Putamen (tissue), 1 donor: Measurements from ENCODE around the gene CCL24.
"Not testable (repeated sequence)": the region's sequence is repeated elsewhere in the genome, so short reads cannot be mapped to it uniquely, and the experiment has no call there.

Source experiments
- DNase-seq: peaks from one replicate; pipeline ENCODE4 v3.0.0-alpha.2; 2016; ENCODE audit warnings: low spot score

CCL24 gene

DNA sequence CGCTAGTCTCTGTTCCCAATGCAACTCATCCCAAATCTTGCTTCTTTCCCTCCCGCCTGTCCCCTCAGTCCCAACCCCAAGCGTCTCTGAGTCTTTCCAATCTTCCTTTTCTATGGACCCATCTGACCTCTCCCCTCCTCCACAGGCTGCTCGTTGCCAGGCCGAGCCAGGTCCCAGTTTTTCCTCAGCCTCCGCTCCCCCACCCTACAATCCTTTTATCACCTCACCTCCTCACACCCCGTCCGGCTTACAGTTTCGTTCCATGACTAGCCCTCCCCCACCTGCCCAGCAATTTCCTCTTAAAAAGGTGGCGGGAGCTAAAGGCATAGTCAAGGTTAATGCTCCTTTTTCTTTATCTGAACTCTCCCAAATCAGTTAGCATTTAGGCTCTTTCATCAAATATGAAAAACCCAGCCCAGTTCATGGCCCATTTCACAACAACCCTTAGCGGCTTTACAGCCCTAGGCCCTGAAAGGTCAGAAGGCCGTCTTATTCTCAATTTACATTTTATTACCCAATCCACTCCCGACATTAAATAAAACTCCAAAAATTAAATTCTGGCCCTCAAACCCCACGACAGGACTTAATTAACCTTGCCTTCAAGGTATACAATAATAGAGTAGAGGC lies 32.8 kb downstream of the CCL24 start:
- DNase-seq, result not testable (repeated sequence)

- DNase-seq, result not testable (repeated sequence)
Measured at GRCh38 chr7:75779516-75779915, 34.1 kb downstream of the CCL24 start.

GRCh38 chr7:75779035-75779434 lies 34.6 kb downstream of the CCL24 start:
- not testable (repeated sequence) for DNase-seq

- DNase-seq, result no peak
Measured at GRCh38 chr7:75776295-75776971, 37.2 kb downstream of the CCL24 start.

GRCh38 chr7:75773958-75774357 lies 39.6 kb downstream of the CCL24 start:
- DNase-seq, result not testable (repeated sequence)

DNA sequence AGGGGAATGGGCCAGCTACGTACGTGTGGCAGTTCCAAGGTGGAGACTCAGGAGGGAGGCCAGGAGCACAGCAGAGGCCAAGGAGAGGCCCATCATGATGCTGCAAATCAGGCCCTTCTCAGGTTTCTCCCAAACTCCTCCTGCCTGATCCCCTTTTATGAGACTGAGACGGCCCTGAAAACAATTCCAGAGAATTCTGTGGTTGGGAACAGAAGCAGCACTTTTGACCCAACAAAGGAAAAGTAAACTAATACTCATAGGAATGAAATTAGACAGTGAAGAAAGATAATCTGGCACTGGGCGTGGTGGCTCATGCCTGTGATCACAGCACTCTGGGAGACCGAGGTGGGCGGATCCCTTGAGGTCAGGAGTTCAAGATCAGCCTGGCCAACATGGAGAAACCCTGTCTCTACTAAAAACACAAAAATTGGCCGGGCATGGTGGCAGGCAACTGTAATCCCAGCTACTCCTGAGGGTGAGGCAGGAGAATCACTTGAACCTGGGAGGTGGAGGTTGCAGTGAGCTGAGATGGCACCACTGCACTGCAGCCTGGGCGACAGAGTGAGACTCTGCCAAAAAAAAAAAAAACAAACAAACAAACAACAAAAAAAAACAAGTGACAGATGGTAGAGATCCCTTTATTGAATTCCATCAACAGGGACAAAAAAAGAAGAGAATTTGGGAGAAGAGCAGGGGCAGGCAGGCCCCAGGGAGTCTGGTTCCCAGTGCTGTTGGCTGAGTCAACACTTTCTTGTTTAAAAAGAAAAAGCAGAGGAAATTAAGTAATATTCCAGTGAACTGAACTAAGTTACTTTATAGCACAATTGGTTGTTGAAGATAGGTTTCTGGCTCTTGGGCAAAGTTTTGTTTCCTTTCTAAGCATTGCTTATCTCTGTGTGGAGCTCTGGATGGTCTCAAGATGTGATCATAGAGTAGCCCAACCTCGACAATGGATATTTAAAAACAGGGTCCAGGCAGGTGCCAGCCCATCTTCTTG lies 41.2 kb downstream of the CCL24 start, which contains the start of gene CCL26:
Gene CCL26 (minus strand): TSS at position 131 of the 997 bp plus-strand sequence. CDS start 35 bp downstream, at position 96.
- no peak for DNase-seq

DNA sequence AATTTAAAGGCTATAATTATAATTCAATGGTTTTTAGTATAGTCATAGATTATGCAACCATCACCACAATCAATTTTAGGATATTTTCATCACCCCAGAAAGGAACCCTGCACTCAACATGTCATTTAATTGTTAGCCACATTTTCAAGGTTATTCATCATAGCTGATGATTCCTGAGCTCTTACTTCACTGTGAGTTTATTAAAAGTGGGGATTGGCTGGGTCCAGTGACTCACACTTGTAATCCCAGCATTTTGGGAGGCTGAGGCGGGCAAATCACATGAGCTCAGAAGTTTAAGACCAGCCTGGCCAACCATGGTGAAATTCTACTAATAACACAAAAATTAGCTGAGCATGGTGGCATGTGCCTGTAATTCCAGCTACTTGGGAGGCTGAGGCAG lies 42.4 kb downstream of the CCL24 start:
- no peak for DNase-seq

DNA sequence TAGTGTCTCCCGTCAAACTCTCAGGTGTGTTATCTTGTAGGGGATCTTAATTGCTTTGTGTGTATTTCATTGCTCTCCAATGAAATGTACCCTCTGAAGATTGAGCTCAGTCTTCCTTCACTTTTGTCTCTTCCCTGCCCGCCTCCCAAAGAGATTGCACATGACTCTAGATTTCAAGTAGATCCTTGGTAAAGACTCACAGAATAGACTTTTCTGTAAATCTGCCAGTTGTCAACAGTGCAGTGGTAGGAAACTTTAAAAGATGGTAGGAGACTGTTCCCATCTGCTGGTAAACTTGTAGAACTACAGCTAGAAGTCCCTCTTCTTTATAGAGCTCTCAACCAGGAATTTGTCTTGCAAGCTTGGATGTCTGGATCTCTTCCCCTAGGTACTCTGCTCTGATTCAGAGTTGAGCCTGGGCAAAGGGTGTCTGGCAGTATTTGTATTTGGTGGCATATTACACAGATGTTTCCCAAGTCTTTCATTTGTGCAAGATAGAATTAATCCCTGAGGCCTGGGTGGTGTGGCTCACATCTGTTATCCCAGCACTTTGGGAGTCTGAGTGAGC lies 51.2 kb downstream of the CCL24 start:
- DNase-seq, result peak; percentile 66

DNA sequence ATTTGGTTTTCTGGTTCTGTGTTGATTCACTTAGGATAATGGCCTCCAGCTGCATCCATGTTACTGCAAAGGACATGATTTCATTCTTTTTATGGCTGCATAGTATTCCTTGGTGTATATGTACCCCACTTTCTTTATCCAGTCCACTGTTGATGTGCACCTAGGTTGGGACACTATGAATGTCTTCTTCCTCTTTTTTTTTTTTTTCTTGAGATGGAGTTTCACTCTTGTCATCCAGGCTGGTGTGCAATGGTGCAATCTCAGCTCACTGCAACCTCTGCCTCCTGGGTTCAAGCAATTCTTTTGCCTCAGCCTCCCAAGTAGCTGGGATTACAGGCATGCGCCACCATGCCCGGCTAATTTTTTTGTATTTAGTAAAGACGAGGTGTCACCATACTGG lies 51.8 kb downstream of the CCL24 start:
- DNase-seq, result not testable (repeated sequence)
